A549 (cell line): ENCODE results near the gene PRRG1.

Experiments
- BCL3 ChIP-seq: fragments of >200 bp; sonication (Bioruptor Twin); formaldehyde crosslinking; IDR thresholded peaks from 3 replicates; pipeline ENCODE4 v1.6.1; 2016
- CBX8 ChIP-seq: fragments of 200-600 bp; sonication (generic); IDR thresholded peaks from 2 replicates; pipeline ENCODE4 v1.6.1; 2016
- CEBPB ChIP-seq, 2 experiments: fragments of >200 bp in 1 of 2; sonication (Bioruptor Twin) in 1 of 2; formaldehyde crosslinking in 1 of 2; IDR thresholded peaks; 2 replicates each; pipeline ENCODE4 v1.6.1; 2012 to 2016
- EP300 ChIP-seq, 2 experiments: fragments of >200 bp; sonication (Bioruptor Twin); formaldehyde crosslinking; IDR thresholded peaks; 2 replicates in 1 of 2; 3 replicates in 1 of 2; pipeline ENCODE4 v1.6.1; 2016 to 2017
- HMGXB4 ChIP-seq: fragments of 250-450 bp; sonication (Bioruptor Pico); IDR thresholded peaks from 2 replicates; pipeline ENCODE4 v1.5.0; 2021; ENCODE audit warnings: mild to moderate bottlenecking, moderate library complexity, borderline replicate concordance
- JUNB ChIP-seq: fragments of >200 bp; sonication (Bioruptor Twin); formaldehyde crosslinking; IDR thresholded peaks from 2 replicates; pipeline ENCODE4 v1.6.1; 2016
- KDM5A ChIP-seq: fragments of 200-600 bp; sonication (generic); IDR thresholded peaks from 2 replicates; pipeline ENCODE4 v1.6.1; 2016; ENCODE audit warnings: antibody characterized with exemption, mild to moderate bottlenecking
- PHF8 ChIP-seq: fragments of 200-600 bp; sonication (generic); IDR thresholded peaks from 2 replicates; pipeline ENCODE4 v1.6.1; 2016; ENCODE audit warnings: low read depth, mild to moderate bottlenecking, antibody characterized with exemption, moderate library complexity, borderline replicate concordance
- POLR2A ChIP-seq: IDR thresholded peaks from 2 replicates; pipeline ENCODE4 v1.6.1; 2012; ENCODE audit warnings: mild to moderate bottlenecking, low read length
- RAD21 ChIP-seq, 2 experiments: fragments of >200 bp in 1 of 2; sonication (Bioruptor Twin) in 1 of 2; formaldehyde crosslinking in 1 of 2; IDR thresholded peaks in 1 of 2; conservative IDR thresholded peaks in 1 of 2; 2 replicates in 1 of 2; 3 replicates in 1 of 2; pipeline ENCODE4 v1.6.1; 2012 to 2018; ENCODE audit warnings: inconsistent platforms in 1 of 2
- SMC3 ChIP-seq: fragments of >200 bp; sonication (Bioruptor Twin); formaldehyde crosslinking; IDR thresholded peaks from 3 replicates; pipeline ENCODE4 v1.6.1; 2018; ENCODE audit warnings: inconsistent platforms
- ZFP36 ChIP-seq: fragments of 450-650 bp; IDR thresholded peaks from 2 replicates; pipeline ENCODE4 v1.6.1; 2014; ENCODE audit warnings: borderline replicate concordance; ENCODE audit not compliant: partially characterized antibody
- TF ChIP-seq, protein P1 (sequence below): fragments of >200 bp; sonication (Bioruptor Twin); formaldehyde crosslinking; IDR thresholded peaks from 3 replicates; pipeline ENCODE4 v1.5.1; 2016

DNA sequence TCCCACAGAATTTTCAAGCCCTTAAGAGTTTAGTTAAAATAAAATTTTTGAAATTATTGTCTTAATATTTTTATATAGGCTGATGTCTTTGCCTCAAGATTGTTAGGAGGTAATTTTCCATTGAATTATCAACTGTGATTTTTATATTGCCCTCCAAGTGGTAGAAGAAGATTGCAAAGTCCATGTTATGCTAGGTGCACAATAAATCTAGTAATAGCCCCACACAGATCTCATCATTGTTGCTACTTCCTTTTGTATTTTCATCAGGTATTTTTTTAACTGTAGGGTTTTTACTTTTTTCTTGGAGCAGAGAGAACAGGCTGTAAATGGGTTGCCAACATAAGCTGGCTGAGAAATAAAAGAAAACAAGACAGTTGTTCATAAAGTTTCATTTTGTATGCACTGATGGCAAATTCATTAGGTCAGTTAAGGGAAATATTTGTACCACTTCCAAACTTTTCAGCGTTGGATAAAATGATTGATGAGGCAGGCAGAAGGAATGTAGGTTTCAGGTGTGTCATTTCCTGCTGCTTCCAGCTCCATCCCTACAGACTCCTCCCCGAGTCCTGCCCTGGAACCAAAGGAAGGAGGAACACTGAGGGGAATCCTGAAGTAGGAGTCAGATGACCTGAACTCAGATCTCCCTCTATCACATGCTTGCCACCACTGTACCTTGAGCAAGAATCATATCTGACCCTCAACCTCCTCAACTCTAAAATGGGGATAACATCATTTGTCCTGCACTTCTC lies 105.5 kb downstream of the PRRG1 start:
- TF ChIP-seq KDM5A (no peak), CBX8 (no peak), RAD21 (conservative IDR thresholded peaks at IDR 0.05 in 1 of 2, IDR thresholded peaks at IDR 0.05 in 1 of 2) (no peak), JUNB (no peak), SMC3 (no peak), HMGXB4 (CRISPR knock-in tag) (no peak), BCL3 (no peak), CEBPB (IDR thresholded peaks at IDR 0.05) (no peak), POLR2A (no peak), PHF8 (no peak), EP300 (IDR thresholded peaks at IDR 0.05) (no peak), ZFP36 (no peak)
- TF ChIP-seq, protein P1, sequence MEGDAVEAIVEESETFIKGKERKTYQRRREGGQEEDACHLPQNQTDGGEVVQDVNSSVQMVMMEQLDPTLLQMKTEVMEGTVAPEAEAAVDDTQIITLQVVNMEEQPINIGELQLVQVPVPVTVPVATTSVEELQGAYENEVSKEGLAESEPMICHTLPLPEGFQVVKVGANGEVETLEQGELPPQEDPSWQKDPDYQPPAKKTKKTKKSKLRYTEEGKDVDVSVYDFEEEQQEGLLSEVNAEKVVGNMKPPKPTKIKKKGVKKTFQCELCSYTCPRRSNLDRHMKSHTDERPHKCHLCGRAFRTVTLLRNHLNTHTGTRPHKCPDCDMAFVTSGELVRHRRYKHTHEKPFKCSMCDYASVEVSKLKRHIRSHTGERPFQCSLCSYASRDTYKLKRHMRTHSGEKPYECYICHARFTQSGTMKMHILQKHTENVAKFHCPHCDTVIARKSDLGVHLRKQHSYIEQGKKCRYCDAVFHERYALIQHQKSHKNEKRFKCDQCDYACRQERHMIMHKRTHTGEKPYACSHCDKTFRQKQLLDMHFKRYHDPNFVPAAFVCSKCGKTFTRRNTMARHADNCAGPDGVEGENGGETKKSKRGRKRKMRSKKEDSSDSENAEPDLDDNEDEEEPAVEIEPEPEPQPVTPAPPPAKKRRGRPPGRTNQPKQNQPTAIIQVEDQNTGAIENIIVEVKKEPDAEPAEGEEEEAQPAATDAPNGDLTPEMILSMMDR, result no peak
